ENCODE results near the gene COL5A1. TPM values are rescaled to one million over a fixed set of nuclear protein-coding genes. Genes with fewer than 3 reads are reported as not detected.

The COL5A1 gene
- total RNA-seq, 4 donors from 2014 or later: 4.9 to 97.4 (median 11.9) TPM

- Histone ChIP-seq H3K27me3 (no peaks in the 10 kb centered on the region), H3K36me3 (no peaks in the 10 kb centered on the region), H3K27ac (no peak overlapping the region), H3K4me3 (no peak overlapping the region), H3K4me1 (no peaks in the 10 kb centered on the region), H3K9me3 (no peaks in the 10 kb centered on the region)
- TF ChIP-seq POLR2A (IDR thresholded peaks at IDR 0.05): no peak
- no peak for TF ChIP-seq CTCF (IDR thresholded peaks at IDR 0.05)
- peak in 1 of 3 donors; percentile 25 for DNase-seq
These were observed 11.8 kb upstream of the COL5A1 start for GRCh38 chr9:134629586-134630392.

- Histone ChIP-seq H3K4me1 (no peaks in the 10 kb centered on the region), H3K27me3 (no peaks in the 10 kb centered on the region), H3K4me3 (no peak overlapping the region), H3K36me3 (no peaks in the 10 kb centered on the region), H3K27ac (no peak overlapping the region), H3K9me3 (no peaks in the 10 kb centered on the region)
- TF ChIP-seq CTCF (IDR thresholded peaks at IDR 0.05) (no peak), POLR2A (IDR thresholded peaks at IDR 0.05) (no peak)
- peak in 1 of 3 donors; percentile 26 for DNase-seq
These were observed 11.2 kb upstream of the COL5A1 start for GRCh38 chr9:134630393-134630790.

DNA sequence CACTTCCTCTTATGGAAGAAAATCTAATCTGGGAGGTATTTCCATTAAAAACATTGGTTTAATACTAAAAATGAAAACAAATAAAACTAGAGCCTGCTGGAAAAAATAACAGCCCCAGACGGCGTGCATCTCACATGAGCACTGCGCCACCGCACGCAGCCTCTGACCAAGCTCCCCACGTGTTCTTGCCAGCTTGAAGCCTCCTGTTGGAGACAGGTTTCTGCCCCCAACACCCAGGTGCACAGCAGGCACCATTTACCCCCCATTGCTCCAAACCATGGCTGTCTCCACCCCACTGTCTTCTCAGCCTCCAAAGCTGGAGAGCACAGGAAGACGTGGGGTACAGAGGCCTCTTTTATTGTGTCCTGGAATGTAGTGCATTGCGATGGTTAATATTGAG, 10.7 kb upstream of the COL5A1 start:
- DNase-seq: peak in 1 of 3 donors; percentile 22
- no peak overlapping the region for H3K27ac ChIP-seq
- no peaks in the 10 kb centered on the region for H3K36me3 ChIP-seq
- no peaks in the 10 kb centered on the region for H3K27me3 ChIP-seq
- TF ChIP-seq POLR2A (IDR thresholded peaks at IDR 0.05): no peak
- TF ChIP-seq CTCF (IDR thresholded peaks at IDR 0.05): no peak
- no peaks in the 10 kb centered on the region for H3K9me3 ChIP-seq
- no peak overlapping the region for H3K4me3 ChIP-seq
- no peaks in the 10 kb centered on the region for H3K4me1 ChIP-seq

- Histone ChIP-seq H3K4me3 (no peak overlapping the region), H3K27ac (no peak overlapping the region), H3K9me3 (no peaks in the 10 kb centered on the region), H3K4me1 (no peaks in the 10 kb centered on the region), H3K27me3 (no peaks in the 10 kb centered on the region), H3K36me3 (no peaks in the 10 kb centered on the region)
- TF ChIP-seq POLR2A (IDR thresholded peaks at IDR 0.05): no peak
- TF ChIP-seq CTCF (IDR thresholded peaks at IDR 0.05): no peak
- DNase-seq: peak in 1 of 3 donors; percentile 6
These were observed 9.7 kb upstream of the COL5A1 start for GRCh38 chr9:134631881-134632280.

DNA sequence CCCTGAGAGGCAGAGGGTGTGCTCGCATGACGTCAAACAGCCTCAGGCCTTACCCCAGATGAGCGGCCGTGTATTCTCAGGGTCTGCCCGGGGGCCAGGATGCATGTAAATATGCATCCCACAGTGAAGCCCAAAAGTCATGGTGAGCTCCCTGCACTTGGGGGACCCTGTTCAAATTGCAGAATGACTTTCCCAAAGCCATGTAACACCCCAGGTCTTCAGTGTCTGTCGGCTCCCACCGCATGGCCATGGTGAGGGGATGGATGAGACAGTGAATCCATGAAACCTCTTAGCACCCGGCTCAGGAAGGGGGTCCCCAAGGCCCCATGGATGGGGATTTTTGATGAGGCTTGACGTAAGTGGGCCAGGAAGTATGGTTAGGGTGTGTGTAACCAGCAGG, 9.3 kb upstream of the COL5A1 start:
- Histone ChIP-seq H3K4me3 (no peak overlapping the region), H3K27me3 (no peaks in the 10 kb centered on the region), H3K4me1 (no peaks in the 10 kb centered on the region), H3K27ac (no peak overlapping the region), H3K9me3 (no peaks in the 10 kb centered on the region), H3K36me3 (no peaks in the 10 kb centered on the region)
- no peak for DNase-seq
- no peak for TF ChIP-seq POLR2A (IDR thresholded peaks at IDR 0.05)
- TF ChIP-seq CTCF (IDR thresholded peaks at IDR 0.05): no peak

Data from Peyer's patch (tissue), 4 donors.